PFSK-1 (cell line): ENCODE measurements around the gene C1QL3.

Source experiments
- FOXP2 ChIP-seq: optimal IDR thresholded peaks from 2 replicates; pipeline ENCODE3; 2011; ENCODE audit warnings: borderline replicate concordance, control low read depth, inconsistent platforms; ENCODE audit not compliant: insufficient read depth; ENCODE audit errors: extremely low read length, extremely low read depth
- POLR2AphosphoS5 ChIP-seq: IDR thresholded peaks from 2 replicates; pipeline ENCODE4 v1.6.1; 2012; ENCODE audit warnings: low read depth, mild to moderate bottlenecking, control low read depth, low read length, moderate library complexity
- SIN3A ChIP-seq: IDR thresholded peaks from 2 replicates; pipeline ENCODE4 v1.6.1; 2012; ENCODE audit warnings: mild to moderate bottlenecking, low read length, moderate library complexity, borderline replicate concordance; ENCODE audit not compliant: insufficient read depth
- TAF1 ChIP-seq: IDR thresholded peaks from 2 replicates; pipeline ENCODE4 v1.6.1; 2012; ENCODE audit warnings: low read length, control low read depth, borderline replicate concordance; ENCODE audit not compliant: insufficient read depth
- TF ChIP-seq, protein P1 (sequence below), 2 experiments: IDR thresholded peaks; 2 replicates each; pipeline versions ENCODE4 v1.6.1 to v1.8.0; 2011 to 2012; ENCODE audit warnings: low read depth in 2 of 2, low read length in 2 of 2, control low read depth in 1 of 2, inconsistent platforms in 1 of 2, mild to moderate bottlenecking in 1 of 2, moderate library complexity in 1 of 2; ENCODE audit not compliant: insufficient read depth in 1 of 2

The C1QL3 gene

DNA sequence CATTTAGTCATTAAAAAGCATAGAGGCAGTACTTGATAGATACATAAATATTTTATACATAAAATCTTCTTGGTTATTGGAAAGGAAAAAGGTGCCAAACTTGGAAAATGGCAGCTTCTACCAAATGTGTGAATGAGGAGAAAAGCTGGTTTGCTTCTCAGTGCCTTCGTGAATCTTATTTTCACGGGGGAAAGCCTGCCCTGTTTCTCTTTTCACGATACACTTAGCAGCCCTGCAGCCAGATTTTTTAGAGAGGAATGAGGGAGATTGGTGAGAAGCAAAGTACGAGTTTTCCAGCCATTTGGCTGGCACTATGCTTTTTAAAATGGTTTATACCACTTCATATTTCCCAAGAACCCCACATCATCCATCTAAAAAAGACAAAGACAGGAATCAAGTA is 22.9 kb upstream of the C1QL3 start:
- no peak for TF ChIP-seq POLR2AphosphoS5
- no peak for TF ChIP-seq SIN3A

DNA sequence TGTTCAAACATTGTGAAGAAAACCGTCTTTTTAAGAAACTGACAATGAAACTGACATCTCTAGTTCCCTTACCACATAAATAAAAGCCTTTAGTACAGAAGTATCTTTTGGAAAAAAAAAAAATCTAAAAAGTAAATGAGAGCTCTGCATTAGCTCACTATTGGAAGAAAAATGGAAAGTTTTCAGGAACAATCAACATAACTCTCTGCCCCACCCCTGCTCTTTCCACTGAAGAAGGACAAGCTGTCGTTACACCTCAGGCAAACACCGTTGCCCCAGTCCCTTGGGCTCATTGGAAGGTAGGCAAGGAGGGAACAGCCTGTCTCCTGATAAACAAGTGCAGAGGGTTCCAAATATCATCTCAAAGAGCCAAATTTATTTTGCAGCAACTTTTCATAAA is 22.4 kb upstream of the C1QL3 start:
- TF ChIP-seq, protein P1, sequence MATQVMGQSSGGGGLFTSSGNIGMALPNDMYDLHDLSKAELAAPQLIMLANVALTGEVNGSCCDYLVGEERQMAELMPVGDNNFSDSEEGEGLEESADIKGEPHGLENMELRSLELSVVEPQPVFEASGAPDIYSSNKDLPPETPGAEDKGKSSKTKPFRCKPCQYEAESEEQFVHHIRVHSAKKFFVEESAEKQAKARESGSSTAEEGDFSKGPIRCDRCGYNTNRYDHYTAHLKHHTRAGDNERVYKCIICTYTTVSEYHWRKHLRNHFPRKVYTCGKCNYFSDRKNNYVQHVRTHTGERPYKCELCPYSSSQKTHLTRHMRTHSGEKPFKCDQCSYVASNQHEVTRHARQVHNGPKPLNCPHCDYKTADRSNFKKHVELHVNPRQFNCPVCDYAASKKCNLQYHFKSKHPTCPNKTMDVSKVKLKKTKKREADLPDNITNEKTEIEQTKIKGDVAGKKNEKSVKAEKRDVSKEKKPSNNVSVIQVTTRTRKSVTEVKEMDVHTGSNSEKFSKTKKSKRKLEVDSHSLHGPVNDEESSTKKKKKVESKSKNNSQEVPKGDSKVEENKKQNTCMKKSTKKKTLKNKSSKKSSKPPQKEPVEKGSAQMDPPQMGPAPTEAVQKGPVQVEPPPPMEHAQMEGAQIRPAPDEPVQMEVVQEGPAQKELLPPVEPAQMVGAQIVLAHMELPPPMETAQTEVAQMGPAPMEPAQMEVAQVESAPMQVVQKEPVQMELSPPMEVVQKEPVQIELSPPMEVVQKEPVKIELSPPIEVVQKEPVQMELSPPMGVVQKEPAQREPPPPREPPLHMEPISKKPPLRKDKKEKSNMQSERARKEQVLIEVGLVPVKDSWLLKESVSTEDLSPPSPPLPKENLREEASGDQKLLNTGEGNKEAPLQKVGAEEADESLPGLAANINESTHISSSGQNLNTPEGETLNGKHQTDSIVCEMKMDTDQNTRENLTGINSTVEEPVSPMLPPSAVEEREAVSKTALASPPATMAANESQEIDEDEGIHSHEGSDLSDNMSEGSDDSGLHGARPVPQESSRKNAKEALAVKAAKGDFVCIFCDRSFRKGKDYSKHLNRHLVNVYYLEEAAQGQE (IDR thresholded peaks at IDR 0.05; ENCODE audit: insufficient read depth in 1 of 2, low read depth in 2 of 2, low read length in 2 of 2): no peak
- TF ChIP-seq SIN3A (no peak), POLR2AphosphoS5 (no peak), FOXP2 (no peak), TAF1 (no peak)

DNA sequence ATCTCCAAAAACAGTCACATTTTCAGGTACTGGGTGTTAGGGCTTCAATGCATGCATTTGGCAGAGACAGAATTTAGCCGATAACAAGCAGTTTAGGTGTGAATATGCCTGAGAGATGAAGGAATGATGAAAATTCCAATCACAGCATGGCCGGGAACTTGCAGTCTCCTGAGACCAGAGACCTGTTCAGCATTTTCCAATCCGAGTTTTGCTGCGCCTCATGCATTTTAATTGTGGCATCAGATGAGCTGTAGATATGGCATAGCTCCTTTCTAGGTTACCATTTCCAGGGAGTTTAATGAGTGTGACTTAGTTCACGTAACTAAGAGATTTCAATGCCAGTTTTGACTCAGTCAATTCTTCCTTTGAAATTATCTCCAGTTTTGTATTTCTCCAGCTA is 14.5 kb upstream of the C1QL3 start:
- TF ChIP-seq FOXP2 (no peak), TAF1 (no peak), SIN3A (no peak), POLR2AphosphoS5 (no peak)
- TF ChIP-seq, protein P1 (IDR thresholded peaks at IDR 0.05; ENCODE audit: insufficient read depth in 1 of 2, low read depth in 2 of 2, low read length in 2 of 2): no peak

DNA sequence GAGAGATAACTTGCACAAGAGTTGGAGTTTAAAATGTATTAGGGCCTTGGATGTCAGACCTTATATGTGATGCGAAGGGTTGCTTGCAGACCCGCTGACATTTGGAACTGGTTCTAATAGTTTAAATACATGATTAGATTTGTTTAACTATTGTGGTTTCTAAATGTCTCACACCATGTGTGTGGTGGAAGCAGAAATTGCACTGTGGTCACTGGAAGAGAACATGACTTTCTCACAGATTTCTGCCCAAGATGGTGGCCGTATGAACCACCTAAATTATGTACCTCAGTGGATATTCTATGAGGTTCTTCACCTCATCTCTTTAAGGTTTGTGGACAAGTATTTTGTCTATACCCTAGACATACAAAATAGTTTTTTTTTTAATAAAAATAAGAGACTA is 8.2 kb upstream of the C1QL3 start:
- TF ChIP-seq TAF1 (no peak), FOXP2 (no peak), POLR2AphosphoS5 (no peak), SIN3A (no peak)
- TF ChIP-seq, protein P1 (IDR thresholded peaks at IDR 0.05; ENCODE audit: insufficient read depth in 1 of 2, low read depth in 2 of 2, low read length in 2 of 2): no peak

DNA sequence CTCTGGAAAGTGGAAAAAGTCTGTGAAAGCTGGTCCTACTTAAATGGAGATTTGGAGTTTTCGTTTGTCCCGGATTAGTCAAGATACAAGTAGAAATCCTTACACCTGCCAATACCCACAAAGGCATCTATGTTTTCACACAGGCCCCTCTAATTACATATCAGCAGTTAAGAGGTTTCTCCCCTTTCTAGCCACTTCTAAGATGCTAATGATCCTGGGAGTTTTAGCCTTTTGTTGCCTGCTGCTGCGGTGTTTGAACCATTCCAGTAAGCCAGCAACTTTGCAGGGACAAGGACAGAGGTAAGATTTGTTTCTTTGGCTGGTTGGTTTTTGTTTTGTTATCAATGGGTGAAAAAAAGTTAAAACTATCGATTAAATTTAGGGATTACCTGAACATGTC is 5.8 kb upstream of the C1QL3 start:
- TF ChIP-seq FOXP2 (no peak), TAF1 (no peak), SIN3A (no peak), POLR2AphosphoS5 (no peak)
- TF ChIP-seq, protein P1 (IDR thresholded peaks at IDR 0.05; ENCODE audit: insufficient read depth in 1 of 2, low read depth in 2 of 2, low read length in 2 of 2): no peak
